ENCODE results near the gene NEK5. TPM values are rescaled to one million over a fixed set of nuclear protein-coding genes. Genes with fewer than 3 reads are reported as not detected.

Gene NEK5
- total and polyA plus RNA-seq, 2 of the 8 experiments (the other 6 are each of a cell fraction or from before 2014, with no cell fraction given), result 0.12 to 0.35 TPM

DNA sequence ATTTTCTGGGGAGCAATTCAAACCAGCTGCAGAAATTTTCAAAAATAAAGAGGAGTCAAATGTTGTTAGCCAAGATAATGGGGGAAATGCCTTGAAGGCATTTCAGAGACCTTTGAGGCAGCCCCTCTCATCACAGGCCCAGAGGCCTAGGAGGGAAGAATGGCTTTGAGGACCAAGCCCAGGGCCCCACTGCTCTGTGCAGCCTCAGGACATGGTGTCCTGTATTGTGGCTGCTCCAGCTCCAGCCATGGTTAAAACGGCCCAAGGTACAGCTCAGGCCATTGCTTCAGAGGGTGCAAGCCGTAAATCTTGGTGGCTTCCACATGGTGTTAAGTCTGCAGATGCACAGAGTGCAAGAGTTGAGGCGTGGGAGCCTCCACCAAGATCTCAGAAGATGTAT lies 32.1 kb downstream of the NEK5 start (continued):
- TF ChIP-seq, protein P1, sequence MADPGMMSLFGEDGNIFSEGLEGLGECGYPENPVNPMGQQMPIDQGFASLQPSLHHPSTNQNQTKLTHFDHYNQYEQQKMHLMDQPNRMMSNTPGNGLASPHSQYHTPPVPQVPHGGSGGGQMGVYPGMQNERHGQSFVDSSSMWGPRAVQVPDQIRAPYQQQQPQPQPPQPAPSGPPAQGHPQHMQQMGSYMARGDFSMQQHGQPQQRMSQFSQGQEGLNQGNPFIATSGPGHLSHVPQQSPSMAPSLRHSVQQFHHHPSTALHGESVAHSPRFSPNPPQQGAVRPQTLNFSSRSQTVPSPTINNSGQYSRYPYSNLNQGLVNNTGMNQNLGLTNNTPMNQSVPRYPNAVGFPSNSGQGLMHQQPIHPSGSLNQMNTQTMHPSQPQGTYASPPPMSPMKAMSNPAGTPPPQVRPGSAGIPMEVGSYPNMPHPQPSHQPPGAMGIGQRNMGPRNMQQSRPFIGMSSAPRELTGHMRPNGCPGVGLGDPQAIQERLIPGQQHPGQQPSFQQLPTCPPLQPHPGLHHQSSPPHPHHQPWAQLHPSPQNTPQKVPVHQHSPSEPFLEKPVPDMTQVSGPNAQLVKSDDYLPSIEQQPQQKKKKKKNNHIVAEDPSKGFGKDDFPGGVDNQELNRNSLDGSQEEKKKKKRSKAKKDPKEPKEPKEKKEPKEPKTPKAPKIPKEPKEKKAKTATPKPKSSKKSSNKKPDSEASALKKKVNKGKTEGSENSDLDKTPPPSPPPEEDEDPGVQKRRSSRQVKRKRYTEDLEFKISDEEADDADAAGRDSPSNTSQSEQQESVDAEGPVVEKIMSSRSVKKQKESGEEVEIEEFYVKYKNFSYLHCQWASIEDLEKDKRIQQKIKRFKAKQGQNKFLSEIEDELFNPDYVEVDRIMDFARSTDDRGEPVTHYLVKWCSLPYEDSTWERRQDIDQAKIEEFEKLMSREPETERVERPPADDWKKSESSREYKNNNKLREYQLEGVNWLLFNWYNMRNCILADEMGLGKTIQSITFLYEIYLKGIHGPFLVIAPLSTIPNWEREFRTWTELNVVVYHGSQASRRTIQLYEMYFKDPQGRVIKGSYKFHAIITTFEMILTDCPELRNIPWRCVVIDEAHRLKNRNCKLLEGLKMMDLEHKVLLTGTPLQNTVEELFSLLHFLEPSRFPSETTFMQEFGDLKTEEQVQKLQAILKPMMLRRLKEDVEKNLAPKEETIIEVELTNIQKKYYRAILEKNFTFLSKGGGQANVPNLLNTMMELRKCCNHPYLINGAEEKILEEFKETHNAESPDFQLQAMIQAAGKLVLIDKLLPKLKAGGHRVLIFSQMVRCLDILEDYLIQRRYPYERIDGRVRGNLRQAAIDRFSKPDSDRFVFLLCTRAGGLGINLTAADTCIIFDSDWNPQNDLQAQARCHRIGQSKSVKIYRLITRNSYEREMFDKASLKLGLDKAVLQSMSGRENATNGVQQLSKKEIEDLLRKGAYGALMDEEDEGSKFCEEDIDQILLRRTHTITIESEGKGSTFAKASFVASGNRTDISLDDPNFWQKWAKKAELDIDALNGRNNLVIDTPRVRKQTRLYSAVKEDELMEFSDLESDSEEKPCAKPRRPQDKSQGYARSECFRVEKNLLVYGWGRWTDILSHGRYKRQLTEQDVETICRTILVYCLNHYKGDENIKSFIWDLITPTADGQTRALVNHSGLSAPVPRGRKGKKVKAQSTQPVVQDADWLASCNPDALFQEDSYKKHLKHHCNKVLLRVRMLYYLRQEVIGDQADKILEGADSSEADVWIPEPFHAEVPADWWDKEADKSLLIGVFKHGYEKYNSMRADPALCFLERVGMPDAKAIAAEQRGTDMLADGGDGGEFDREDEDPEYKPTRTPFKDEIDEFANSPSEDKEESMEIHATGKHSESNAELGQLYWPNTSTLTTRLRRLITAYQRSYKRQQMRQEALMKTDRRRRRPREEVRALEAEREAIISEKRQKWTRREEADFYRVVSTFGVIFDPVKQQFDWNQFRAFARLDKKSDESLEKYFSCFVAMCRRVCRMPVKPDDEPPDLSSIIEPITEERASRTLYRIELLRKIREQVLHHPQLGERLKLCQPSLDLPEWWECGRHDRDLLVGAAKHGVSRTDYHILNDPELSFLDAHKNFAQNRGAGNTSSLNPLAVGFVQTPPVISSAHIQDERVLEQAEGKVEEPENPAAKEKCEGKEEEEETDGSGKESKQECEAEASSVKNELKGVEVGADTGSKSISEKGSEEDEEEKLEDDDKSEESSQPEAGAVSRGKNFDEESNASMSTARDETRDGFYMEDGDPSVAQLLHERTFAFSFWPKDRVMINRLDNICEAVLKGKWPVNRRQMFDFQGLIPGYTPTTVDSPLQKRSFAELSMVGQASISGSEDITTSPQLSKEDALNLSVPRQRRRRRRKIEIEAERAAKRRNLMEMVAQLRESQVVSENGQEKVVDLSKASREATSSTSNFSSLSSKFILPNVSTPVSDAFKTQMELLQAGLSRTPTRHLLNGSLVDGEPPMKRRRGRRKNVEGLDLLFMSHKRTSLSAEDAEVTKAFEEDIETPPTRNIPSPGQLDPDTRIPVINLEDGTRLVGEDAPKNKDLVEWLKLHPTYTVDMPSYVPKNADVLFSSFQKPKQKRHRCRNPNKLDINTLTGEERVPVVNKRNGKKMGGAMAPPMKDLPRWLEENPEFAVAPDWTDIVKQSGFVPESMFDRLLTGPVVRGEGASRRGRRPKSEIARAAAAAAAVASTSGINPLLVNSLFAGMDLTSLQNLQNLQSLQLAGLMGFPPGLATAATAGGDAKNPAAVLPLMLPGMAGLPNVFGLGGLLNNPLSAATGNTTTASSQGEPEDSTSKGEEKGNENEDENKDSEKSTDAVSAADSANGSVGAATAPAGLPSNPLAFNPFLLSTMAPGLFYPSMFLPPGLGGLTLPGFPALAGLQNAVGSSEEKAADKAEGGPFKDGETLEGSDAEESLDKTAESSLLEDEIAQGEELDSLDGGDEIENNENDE (IDR thresholded peaks at IDR 0.05; ENCODE audit: insufficient replicate concordance, low read length), result no peak
- TF ChIP-seq BRCA1 (IDR thresholded peaks at IDR 0.05; ENCODE audit: low read depth, low read length), result no peak
- TF ChIP-seq, protein P2, sequence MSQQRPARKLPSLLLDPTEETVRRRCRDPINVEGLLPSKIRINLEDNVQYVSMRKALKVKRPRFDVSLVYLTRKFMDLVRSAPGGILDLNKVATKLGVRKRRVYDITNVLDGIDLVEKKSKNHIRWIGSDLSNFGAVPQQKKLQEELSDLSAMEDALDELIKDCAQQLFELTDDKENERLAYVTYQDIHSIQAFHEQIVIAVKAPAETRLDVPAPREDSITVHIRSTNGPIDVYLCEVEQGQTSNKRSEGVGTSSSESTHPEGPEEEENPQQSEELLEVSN (IDR thresholded peaks at IDR 0.05), result no peak
- no peak for TF ChIP-seq RAD21 (IDR thresholded peaks at IDR 0.05 in 1 of 2, conservative IDR thresholded peaks at IDR 0.05 in 1 of 2; ENCODE audit: low read depth in 2 of 2, low read length in 2 of 2)
- TF ChIP-seq RNF2 (IDR thresholded peaks at IDR 0.05; ENCODE audit: borderline replicate concordance, low read depth, low read length, missing control alignments, poor library complexity, severe bottlenecking), result no peak
- TF ChIP-seq CHD2 (IDR thresholded peaks at IDR 0.05; ENCODE audit: low read length), result no peak
- no peak for TF ChIP-seq HDAC6 (IDR thresholded peaks at IDR 0.05; ENCODE audit: low read depth, low read length)

Measured in H1 (cell line).